ENCODE results near the gene KLHL14. TPM values are rescaled to one million over a fixed set of nuclear protein-coding genes. Genes with fewer than 3 reads are reported as not detected.

KLHL14 gene
- total RNA-seq, 2 experiments from 2014 or later, result not detected

GRCh38 chr18:32764611-32765244, 8.1 kb downstream of the KLHL14 start:
- H3K4me3 Mint-ChIP-seq, result no peak overlapping the region
- ChIA-PET POLR2A (no interaction called here), CTCF (no interaction called here)
- H3K9me3 Mint-ChIP-seq, result no peaks in the 10 kb centered on the region
- peaks cover 17% of the 10 kb centered on the region for H3K27me3 Mint-ChIP-seq
- H3K4me1 Mint-ChIP-seq (ENCODE audit: low read depth), result peaks cover 4% of the 10 kb centered on the region
- H3K36me3 Mint-ChIP-seq, result no peaks in the 10 kb centered on the region
- DNase-seq, result no peak
- intact Hi-C loops (cut with micrococcal nuclease), result no loop called here
- no peak overlapping the region for H3K27ac Mint-ChIP-seq

- Mint-ChIP-seq H3K27me3 (peaks cover 7% of the 10 kb centered on the region), H3K27ac (no peak overlapping the region), H3K9me3 (no peaks in the 10 kb centered on the region), H3K4me1 (ENCODE audit: low read depth) (peaks cover 2% of the 10 kb centered on the region), H3K4me3 (no peak overlapping the region), H3K36me3 (no peaks in the 10 kb centered on the region)
- ChIA-PET CTCF (no interaction called here), POLR2A (no interaction called here)
- DNase-seq, result no peak
- intact Hi-C loops (cut with micrococcal nuclease), result no loop called here
Measured at GRCh38 chr18:32763293-32763692, 9.5 kb downstream of the KLHL14 start.

DNA sequence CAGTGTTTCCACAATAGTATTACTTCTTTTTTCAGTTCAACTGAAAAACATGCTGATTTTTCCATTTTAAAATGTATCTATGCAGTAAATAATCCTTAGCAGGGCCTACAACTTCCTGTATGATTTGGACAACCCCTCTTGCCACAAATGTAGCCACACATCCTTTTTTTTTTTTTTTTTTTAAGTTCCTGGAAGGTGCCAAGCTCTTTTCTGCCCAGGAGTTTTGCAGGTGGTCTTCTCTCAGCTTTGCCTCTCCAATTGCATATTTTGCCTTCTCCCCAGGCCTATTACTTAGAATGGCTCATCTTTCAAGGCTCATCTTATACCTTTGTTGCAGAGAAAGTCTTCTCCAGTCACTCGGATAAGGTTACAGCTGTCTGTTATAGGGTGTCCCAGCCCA, 11.6 kb downstream of the KLHL14 start:
- DNase-seq, result no peak
- Mint-ChIP-seq H3K4me3 (no peak overlapping the region), H3K9me3 (no peaks in the 10 kb centered on the region), H3K27me3 (peaks cover 4% of the 10 kb centered on the region), H3K36me3 (no peaks in the 10 kb centered on the region), H3K4me1 (ENCODE audit: low read depth) (peaks cover 2% of the 10 kb centered on the region), H3K27ac (no peak overlapping the region)
- ChIA-PET CTCF (no interaction called here), POLR2A (no interaction called here)
- intact Hi-C loops (cut with micrococcal nuclease), result no loop called here

GRCh38 chr18:32760391-32760790, 12.4 kb downstream of the KLHL14 start:
- Mint-ChIP-seq H3K4me3 (no peak overlapping the region), H3K27me3 (peaks cover 5% of the 10 kb centered on the region), H3K9me3 (no peaks in the 10 kb centered on the region), H3K27ac (no peak overlapping the region), H3K4me1 (ENCODE audit: low read depth) (peaks cover 2% of the 10 kb centered on the region), H3K36me3 (no peaks in the 10 kb centered on the region)
- POLR2A ChIA-PET, result no interaction called here
- intact Hi-C loops (cut with micrococcal nuclease), result no loop called here
- DNase-seq, result no peak
- CTCF ChIA-PET, result no interaction called here

GRCh38 chr18:32759611-32760167, 13.1 kb downstream of the KLHL14 start:
- CTCF ChIA-PET, result no interaction called here

DNA sequence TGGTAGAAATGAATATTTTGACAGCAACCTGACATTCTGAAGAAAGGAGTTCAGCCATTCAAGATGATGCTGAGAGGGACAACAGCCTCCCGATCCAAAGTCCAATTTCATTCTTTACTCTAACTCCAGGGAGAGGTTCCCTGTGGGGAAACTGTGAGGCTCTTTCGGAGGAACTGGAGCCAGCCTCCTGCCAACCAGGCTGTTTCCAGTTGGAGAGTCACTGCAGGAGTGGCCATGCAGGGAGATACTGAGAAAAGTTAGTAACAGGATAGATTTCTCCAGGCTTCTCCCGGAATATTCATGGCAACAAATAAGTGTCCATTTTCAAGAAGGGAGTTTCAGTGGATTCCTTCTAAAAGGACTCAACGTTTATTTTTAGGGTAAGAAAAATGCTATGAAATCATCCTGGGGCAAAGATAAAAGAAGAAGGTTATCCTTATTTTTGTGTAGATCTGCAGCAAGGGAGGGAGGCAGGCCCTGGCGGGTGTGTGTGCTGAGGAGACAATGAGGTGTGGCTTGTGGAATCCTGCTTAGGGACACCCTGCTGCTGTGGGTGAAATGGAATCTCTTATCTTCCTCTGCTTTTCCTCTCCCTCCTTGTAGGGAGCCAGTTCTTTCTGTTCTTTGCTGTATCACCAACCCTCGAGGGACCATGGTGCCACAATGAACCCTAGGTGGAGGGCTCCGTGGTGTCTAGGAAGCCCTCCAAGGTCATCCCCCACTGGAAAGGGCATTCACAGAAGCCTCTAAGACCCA, 18.1 kb downstream of the KLHL14 start:
- intact Hi-C loops (cut with micrococcal nuclease), result no loop called here
- Mint-ChIP-seq H3K36me3 (no peaks in the 10 kb centered on the region), H3K27me3 (peaks cover 3% of the 10 kb centered on the region), H3K9me3 (no peaks in the 10 kb centered on the region), H3K4me3 (no peak overlapping the region), H3K4me1 (ENCODE audit: low read depth) (no peaks in the 10 kb centered on the region), H3K27ac (no peak overlapping the region)
- ChIA-PET CTCF (no interaction called here), POLR2A (no interaction called here)
- no peak for DNase-seq

More at GRCh38 chr18:32759611-32760167, 13.1 kb downstream of the KLHL14 start:
- POLR2A ChIA-PET, result no interaction called here
- no peak for DNase-seq
- Mint-ChIP-seq H3K9me3 (no peaks in the 10 kb centered on the region), H3K4me3 (no peak overlapping the region), H3K4me1 (ENCODE audit: low read depth) (peaks cover 2% of the 10 kb centered on the region), H3K27ac (no peak overlapping the region), H3K27me3 (peaks cover 3% of the 10 kb centered on the region), H3K36me3 (no peaks in the 10 kb centered on the region)
- intact Hi-C loops (cut with micrococcal nuclease), result no loop called here

- Mint-ChIP-seq H3K4me3 (no peak overlapping the region), H3K4me1 (ENCODE audit: low read depth) (no peaks in the 10 kb centered on the region), H3K27ac (no peak overlapping the region), H3K27me3 (peaks cover 3% of the 10 kb centered on the region), H3K36me3 (no peaks in the 10 kb centered on the region), H3K9me3 (no peaks in the 10 kb centered on the region)
- ChIA-PET CTCF (no interaction called here), POLR2A (no interaction called here)
- no peak for DNase-seq
- intact Hi-C loops (cut with micrococcal nuclease), result no loop called here
Measured at GRCh38 chr18:32753656-32754260, 19.1 kb downstream of the KLHL14 start.

DNA sequence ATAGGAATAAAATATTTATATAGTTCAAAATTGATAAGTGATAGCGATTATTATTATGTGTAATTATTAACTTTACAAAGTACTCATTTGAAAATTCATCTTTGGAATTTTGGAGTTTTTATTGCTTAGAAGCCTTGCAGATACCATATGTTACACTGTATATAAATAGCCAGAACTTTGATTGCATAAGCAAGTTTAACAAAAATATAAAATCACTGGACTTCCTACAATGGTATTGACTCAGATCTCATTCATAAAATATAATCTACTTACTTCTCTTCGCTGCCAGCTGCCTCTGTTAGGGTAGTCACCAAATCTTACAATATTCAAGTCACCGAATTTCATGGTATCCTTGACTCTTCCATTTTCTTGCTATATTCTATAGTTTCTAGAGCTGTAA, 22.5 kb downstream of the KLHL14 start:
- Mint-ChIP-seq H3K4me3 (no peak overlapping the region), H3K27me3 (peaks cover 2% of the 10 kb centered on the region), H3K36me3 (no peaks in the 10 kb centered on the region), H3K27ac (no peak overlapping the region), H3K4me1 (ENCODE audit: low read depth) (no peaks in the 10 kb centered on the region), H3K9me3 (no peaks in the 10 kb centered on the region)
- ChIA-PET POLR2A (no interaction called here), CTCF (no interaction called here)
- DNase-seq, result no peak
- intact Hi-C loops (cut with micrococcal nuclease), result no loop called here

DNA sequence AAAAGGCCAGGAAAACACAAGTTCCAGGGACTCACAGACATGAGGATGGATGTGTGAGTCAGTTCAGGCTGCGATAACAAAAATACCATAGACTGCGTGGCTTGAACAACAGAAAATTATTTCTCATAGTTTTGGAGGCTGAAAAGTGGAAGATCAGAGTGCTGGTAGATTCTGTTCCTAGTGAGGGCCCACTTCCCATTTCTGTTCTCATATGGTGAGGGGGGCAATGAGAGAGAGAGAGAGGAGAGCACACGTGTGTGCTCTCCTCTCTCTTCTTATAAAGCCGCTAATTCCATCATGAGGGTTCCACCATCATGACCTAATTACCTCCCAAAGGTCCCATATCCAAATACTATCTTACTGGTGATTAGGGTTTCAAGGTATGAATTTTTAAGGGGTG, 23.0 kb downstream of the KLHL14 start:
- ChIA-PET CTCF (no interaction called here), POLR2A (no interaction called here)
- no peak for DNase-seq
- Mint-ChIP-seq H3K36me3 (no peaks in the 10 kb centered on the region), H3K4me3 (no peak overlapping the region), H3K4me1 (ENCODE audit: low read depth) (no peaks in the 10 kb centered on the region), H3K27ac (no peak overlapping the region), H3K9me3 (no peaks in the 10 kb centered on the region), H3K27me3 (peaks cover 2% of the 10 kb centered on the region)
- intact Hi-C loops (cut with micrococcal nuclease), result no loop called here

DNA sequence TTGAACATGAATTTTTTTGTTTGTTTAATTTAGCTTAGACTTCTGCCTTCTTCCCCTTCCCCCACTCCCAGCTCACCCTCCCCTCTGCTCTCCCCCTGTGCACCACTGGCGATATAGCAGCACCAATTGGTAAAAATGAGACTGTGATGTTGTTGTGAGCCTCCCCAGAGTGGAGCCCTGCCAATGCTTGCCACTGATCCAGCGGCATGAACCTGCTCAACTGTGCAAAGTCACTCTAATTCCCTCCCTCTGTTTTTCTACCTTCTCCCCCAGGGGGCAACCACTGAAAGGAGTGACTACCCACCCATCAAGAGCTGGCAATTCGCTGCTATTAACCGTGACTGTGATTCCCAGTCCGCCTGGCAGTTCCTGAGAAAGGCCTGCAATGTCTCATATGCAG, 30.2 kb downstream of the KLHL14 start:
- H3K9me3 Mint-ChIP-seq, result no peaks in the 10 kb centered on the region
- H3K27ac Mint-ChIP-seq, result no peak overlapping the region
- ChIA-PET POLR2A (no interaction called here), CTCF (no interaction called here)
- H3K4me1 Mint-ChIP-seq (ENCODE audit: low read depth), result no peaks in the 10 kb centered on the region
- H3K27me3 Mint-ChIP-seq, result no peaks in the 10 kb centered on the region
- no peak overlapping the region for H3K4me3 Mint-ChIP-seq
- no peak for DNase-seq
- intact Hi-C loops (cut with micrococcal nuclease), result no loop called here
- no peaks in the 10 kb centered on the region for H3K36me3 Mint-ChIP-seq

DNA sequence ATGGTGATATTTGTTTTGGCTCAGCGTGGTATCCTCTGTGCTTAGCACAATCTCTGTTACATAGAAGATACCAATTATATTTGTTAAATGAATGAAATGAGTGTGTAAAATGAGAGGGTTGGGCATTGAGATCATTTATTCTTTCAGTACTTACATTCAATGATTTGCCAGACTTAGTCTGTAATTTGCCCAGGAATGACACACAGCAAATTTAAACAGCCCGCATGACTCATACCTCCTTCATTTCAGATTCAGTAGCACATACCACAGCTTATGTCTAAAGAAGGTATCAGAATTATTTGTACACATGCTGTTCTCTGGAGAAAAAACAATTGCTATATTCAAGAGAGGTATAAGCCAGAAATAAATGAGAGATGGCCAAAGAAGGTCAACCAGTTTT, 37.0 kb downstream of the KLHL14 start:
- ChIA-PET POLR2A (no interaction called here), CTCF (no interaction called here)

GRCh38 chr18:32734442-32734841, 38.4 kb downstream of the KLHL14 start:
- no peak overlapping the region for H3K27ac Mint-ChIP-seq
- no peak for DNase-seq
- H3K27me3 Mint-ChIP-seq, result peaks cover 4% of the 10 kb centered on the region
- CTCF ChIA-PET, result no interaction called here
- H3K4me1 Mint-ChIP-seq (ENCODE audit: low read depth), result peaks cover 12% of the 10 kb centered on the region
- peaks cover 4% of the 10 kb centered on the region for H3K9me3 Mint-ChIP-seq
- no peak overlapping the region for H3K4me3 Mint-ChIP-seq
- intact Hi-C loops (cut with micrococcal nuclease), result no loop called here
- no peaks in the 10 kb centered on the region for H3K36me3 Mint-ChIP-seq
- POLR2A ChIA-PET, result no interaction called here

More for the DNA sequence above, 37.0 kb downstream of the KLHL14 start:
- no peaks in the 10 kb centered on the region for H3K36me3 Mint-ChIP-seq
- peaks cover 4% of the 10 kb centered on the region for H3K27me3 Mint-ChIP-seq
- no peak for DNase-seq
- H3K4me1 Mint-ChIP-seq (ENCODE audit: low read depth), result peaks cover 5% of the 10 kb centered on the region
- H3K9me3 Mint-ChIP-seq, result peaks cover 4% of the 10 kb centered on the region
- intact Hi-C loops (cut with micrococcal nuclease), result no loop called here
- H3K27ac Mint-ChIP-seq, result no peak overlapping the region
- H3K4me3 Mint-ChIP-seq, result no peak overlapping the region

GRCh38 chr18:32732165-32732564, 40.7 kb downstream of the KLHL14 start:
- peaks cover 4% of the 10 kb centered on the region for H3K9me3 Mint-ChIP-seq
- ChIA-PET CTCF (no interaction called here), POLR2A (no interaction called here)
- intact Hi-C loops (cut with micrococcal nuclease), result no loop called here
- H3K4me3 Mint-ChIP-seq, result no peak overlapping the region
- H3K27ac Mint-ChIP-seq, result no peak overlapping the region
- no peaks in the 10 kb centered on the region for H3K36me3 Mint-ChIP-seq
- peaks cover 4% of the 10 kb centered on the region for H3K27me3 Mint-ChIP-seq
- no peak for DNase-seq
- peaks cover 12% of the 10 kb centered on the region for H3K4me1 Mint-ChIP-seq (ENCODE audit: low read depth)
